Upper lobe of right lung (tissue), 1 donor: Measurements from ENCODE around the gene DDX19B. TPM values are rescaled to one million over a fixed set of nuclear protein-coding genes. Genes with fewer than 3 reads are reported as not detected.
"Not testable (repeated sequence)": the region's sequence is repeated elsewhere in the genome, so short reads cannot be mapped to it uniquely, and the experiment has no call there.

ENCODE experiments used
- ATAC-seq: fragments of 200-7000 bp; cut with Tn5 transposase; one replicate; pipeline ENCODE4 v1.9.1; 2020; ENCODE audit warnings: mild to moderate bottlenecking, moderate library complexity
- DNase-seq: peaks from one replicate; pipeline ENCODE4 v3.0.0-alpha.2; 2020
- H3K27ac ChIP-seq: fragments of 200-600 bp; one replicate; pipeline ENCODE4 v1.8.0; 2022
- H3K27me3 ChIP-seq: fragments of 200-600 bp; one replicate; pipeline ENCODE4 v1.8.0; 2022; ENCODE audit warnings: mild to moderate bottlenecking
- H3K36me3 ChIP-seq: fragments of 200-600 bp; one replicate; pipeline ENCODE4 v1.8.0; 2022
- H3K4me1 ChIP-seq: fragments of 200-600 bp; one replicate; pipeline ENCODE4 v1.8.0; 2022
- H3K4me3 ChIP-seq: fragments of 200-600 bp; one replicate; pipeline ENCODE4 v1.8.0; 2022; ENCODE audit warnings: mild to moderate bottlenecking
- H3K9me3 ChIP-seq: fragments of 200-600 bp; one replicate; pipeline ENCODE4 v1.8.0; 2022
- CTCF ChIP-seq: fragments of 200-600 bp; IDR thresholded peaks from one replicate; pipeline ENCODE4 v1.8.0; 2022; ENCODE audit warnings: antibody characterized with exemption
- intact Hi-C: fragments of 100-400 bp; cut with DNase I; formaldehyde crosslinking; loops from one replicate; pipeline ENCODE4 v1.11.0; 2022
- total RNA-seq: library from RNA; stranded (reverse); fragmentation: NEBNext Ultra II Directional; extraction: Animal tissue kit (Norgen Biotek cat#: 25700); gene quantifications from one replicate; pipeline ENCODE4 v1.2.1, GENCODE V29; 2021
- donor health status: DM: no; HTN: yes; CAD: no; lungs with severe emphysema.

DDX19B gene
- total RNA-seq, 1 donor from 2014 or later, result 27.6 TPM

GRCh38 chr16:70258065-70258464, 40.9 kb upstream of the DDX19B start:
- no peak for ATAC-seq
- no peak for TF ChIP-seq CTCF

GRCh38 chr16:70258946-70259345, 40.0 kb upstream of the DDX19B start:
- no peak for TF ChIP-seq CTCF
- no peak for ATAC-seq
- Histone ChIP-seq H3K4me1 (no peaks in the 10 kb centered on the region), H3K36me3 (peaks cover 99% of the 10 kb centered on the region), H3K9me3 (no peaks in the 10 kb centered on the region), H3K27ac (no peak overlapping the region), H3K4me3 (no peak overlapping the region), H3K27me3 (no peaks in the 10 kb centered on the region)
- intact Hi-C loops, result no loop called here
- no peak for DNase-seq

More at GRCh38 chr16:70258065-70258464, 40.9 kb upstream of the DDX19B start:
- peaks cover 99% of the 10 kb centered on the region for H3K36me3 ChIP-seq
- DNase-seq, result no peak
- H3K9me3 ChIP-seq, result no peaks in the 10 kb centered on the region
- no peaks in the 10 kb centered on the region for H3K4me1 ChIP-seq
- intact Hi-C loops, result no loop called here
- H3K4me3 ChIP-seq, result no peak overlapping the region
- no peak overlapping the region for H3K27ac ChIP-seq
- H3K27me3 ChIP-seq, result no peaks in the 10 kb centered on the region

GRCh38 chr16:70259903-70260302, 39.1 kb upstream of the DDX19B start:
- H3K27me3 ChIP-seq, H3K4me1 ChIP-seq, H3K9me3 ChIP-seq, ATAC-seq, H3K27ac ChIP-seq, intact Hi-C loops, H3K4me3 ChIP-seq, DNase-seq: not testable (repeated sequence)
- H3K36me3 ChIP-seq, result peaks cover 99% of the 10 kb centered on the region

- Histone ChIP-seq H3K27ac (no peak overlapping the region), H3K27me3 (no peaks in the 10 kb centered on the region), H3K4me3 (no peak overlapping the region), H3K4me1 (no peaks in the 10 kb centered on the region), H3K36me3 (peaks cover 98% of the 10 kb centered on the region), H3K9me3 (no peaks in the 10 kb centered on the region)
- DNase-seq (peak; percentile 46), ATAC-seq (peak; percentile 62)
- intact Hi-C loops, result no loop called here
- peak; percentile 51 for TF ChIP-seq CTCF
Observed at GRCh38 chr16:70267516-70267915, 31.5 kb upstream of the DDX19B start.

- H3K27me3 ChIP-seq, H3K4me3 ChIP-seq, H3K4me1 ChIP-seq, H3K9me3 ChIP-seq, H3K27ac ChIP-seq, intact Hi-C loops, ATAC-seq: not testable (repeated sequence)
- peaks cover 97% of the 10 kb centered on the region for H3K36me3 ChIP-seq
- peak; percentile 21 for DNase-seq
Observed at GRCh38 chr16:70267922-70268321, 31.1 kb upstream of the DDX19B start.

GRCh38 chr16:70269471-70269870, 29.5 kb upstream of the DDX19B start:
- no peaks in the 10 kb centered on the region for H3K27me3 ChIP-seq
- intact Hi-C loops, result no loop called here

More at GRCh38 chr16:70269471-70269870, 29.5 kb upstream of the DDX19B start:
- ATAC-seq (no peak), DNase-seq (peak; percentile 46)
- TF ChIP-seq CTCF, result no peak
- no peak overlapping the region for H3K4me3 ChIP-seq
- H3K27ac ChIP-seq, result no peak overlapping the region
- H3K9me3 ChIP-seq, result no peaks in the 10 kb centered on the region
- no peaks in the 10 kb centered on the region for H3K4me1 ChIP-seq
- peaks cover 97% of the 10 kb centered on the region for H3K36me3 ChIP-seq
